GM12878 (cell line): ENCODE measurements around the gene HSF2BP. TPM values are rescaled to one million over a fixed set of nuclear protein-coding genes. Genes with fewer than 3 reads are reported as not detected.

Experiments
- ATAC-seq: fragments of 200-7000 bp; cut with Tn5 transposase; 3 replicates; pipeline ENCODE4 v1.9.1; 2020; ENCODE audit warnings: mild to moderate bottlenecking, moderate library complexity
- BruUV-seq: library from RNA; stranded (reverse); fragments of 400-500 nt; replicated peaks from 2 replicates; lab custom pipeline; 2021; lab: Mats Ljungman, UMichigan
- CTCF ChIA-PET: fragments of 300-600 bp; sonication (Branson Sonifier 250); formaldehyde crosslinking; extraction: SDS; loops from one replicate; lab custom pipeline; 2021; ENCODE audit warnings: inconsistent platforms; lab: Yijun Ruan, JAX
- POLR2A ChIA-PET: fragments of 350-600 bp; formaldehyde crosslinking; extraction: SDS; loops from one replicate; lab custom pipeline; 2021; ENCODE audit warnings: inconsistent platforms; lab: Charles Lee
- RAD21 ChIA-PET: fragments of 300-600 bp; sonication (Branson Sonifier 250); formaldehyde crosslinking; loops from one replicate; lab custom pipeline; 2023; ENCODE audit warnings: antibody characterized with exemption; ENCODE audit not compliant: unreplicated experiment; lab: Charles Lee
- SMC1A ChIA-PET: fragments of 300-600 bp; sonication (Branson Sonifier 250); formaldehyde crosslinking; loops from one replicate; lab custom pipeline; 2023; ENCODE audit not compliant: unreplicated experiment, uncharacterized antibody; lab: Charles Lee
- DNase-seq: peaks from one replicate; pipeline ENCODE4 v3.0.0-alpha.2; 2011; ENCODE audit warnings: low read depth, low spot score
- FAIRE-seq: peaks from 3 replicates; lab custom pipeline; 2011; peaks lifted over from hg19 to GRCh38; lab: Jason Lieb, UNC
- H2AFZ ChIP-seq: 2 replicates; pipeline ENCODE4 v1.6.0; 2011; ENCODE audit warnings: low read depth, low read length, control low read depth; ENCODE audit not compliant: control insufficient read depth
- H3K27ac ChIP-seq: 2 replicates; pipeline ENCODE4 v1.5.1; 2011; ENCODE audit warnings: control low read depth; ENCODE audit not compliant: control insufficient read depth, insufficient read depth
- H3K27me3 ChIP-seq, 2 experiments: replicated peaks in 1 of 2; 2 replicates each; pipeline versions ENCODE4 v1.6.0 to v1.6.1; 2011; ENCODE audit warnings: low read length in 1 of 2; ENCODE audit not compliant: control insufficient read depth in 2 of 2, insufficient read depth in 2 of 2
- H3K36me3 ChIP-seq, 2 experiments: 2 replicates each; pipeline ENCODE4 v1.5.1; 2011; ENCODE audit warnings: low read length in 1 of 2; ENCODE audit not compliant: control insufficient read depth in 2 of 2, insufficient read depth in 2 of 2
- H3K4me1 ChIP-seq: 2 replicates; pipeline ENCODE4 v1.6.1; 2011; ENCODE audit warnings: mild to moderate bottlenecking, low read length, moderate library complexity, mixed read lengths; ENCODE audit not compliant: control insufficient read depth, insufficient read depth
- H3K4me2 ChIP-seq: 2 replicates; pipeline ENCODE4 v1.6.0; 2011; ENCODE audit warnings: control low read depth; ENCODE audit not compliant: control insufficient read depth, insufficient read depth
- H3K4me3 ChIP-seq: fragments of 200-600 bp; sonication (generic); 2 replicates; pipeline ENCODE4 v1.5.1; 2016
- H3K79me2 ChIP-seq: 2 replicates; pipeline ENCODE4 v1.6.0; 2011; ENCODE audit warnings: low read length; ENCODE audit not compliant: control insufficient read depth, insufficient read depth
- H3K9ac ChIP-seq: 2 replicates; pipeline ENCODE4 v1.8.0; 2011; ENCODE audit warnings: low read length, control low read depth, mixed read lengths; ENCODE audit not compliant: control insufficient read depth, insufficient read depth
- H3K9me3 ChIP-seq: replicated peaks from 3 replicates; pipeline ENCODE4 v1.5.1; 2011; ENCODE audit warnings: mild to moderate bottlenecking, low read length; ENCODE audit not compliant: control insufficient read depth, insufficient read depth
- H4K20me1 ChIP-seq: 2 replicates; pipeline ENCODE4 v1.6.0; 2011; ENCODE audit not compliant: control insufficient read depth, insufficient read depth
- BACH1 ChIP-seq: fragments of 450-650 bp; IDR thresholded peaks from 2 replicates; pipeline ENCODE4 v1.6.1; 2017; ENCODE audit warnings: mild to moderate bottlenecking, borderline replicate concordance
- BCL11A ChIP-seq: IDR thresholded peaks from 2 replicates; pipeline ENCODE4 v1.6.1; 2011; ENCODE audit warnings: low read depth, low read length
- CHD1 ChIP-seq: IDR thresholded peaks from 2 replicates; pipeline ENCODE4 v1.6.1; 2012; ENCODE audit warnings: low read depth, low read length, improper control_type of control experiment
- ELK1 ChIP-seq: IDR thresholded peaks from 2 replicates; pipeline ENCODE4 v1.6.1; 2012; ENCODE audit warnings: low read depth, low read length, improper control_type of control experiment
- EP300 ChIP-seq, 2 experiments: fragments of 150-350 bp in 1 of 2; IDR thresholded peaks; 2 replicates each; pipeline ENCODE4 v1.6.1; 2011 to 2012; ENCODE audit warnings: low read depth in 2 of 2, low read length in 2 of 2, borderline replicate concordance in 1 of 2, improper control_type of control experiment in 1 of 2, inconsistent platforms in 1 of 2; ENCODE audit not compliant: control insufficient read depth in 1 of 2
- GATAD2B ChIP-seq: fragments of 450-650 bp; conservative IDR thresholded peaks from 2 replicates; pipeline ENCODE4 v1.6.1; 2017; ENCODE audit warnings: low read depth, mild to moderate bottlenecking, moderate library complexity
- MEF2B ChIP-seq: fragments of 450-650 bp; IDR thresholded peaks from 2 replicates; pipeline ENCODE4 v1.6.1; 2018; ENCODE audit warnings: mild to moderate bottlenecking, moderate library complexity; ENCODE audit not compliant: partially characterized antibody, poor library complexity, severe bottlenecking
- NKRF ChIP-seq: fragments of 450-650 bp; conservative IDR thresholded peaks from 2 replicates; pipeline ENCODE4 v1.6.1; 2017; ENCODE audit warnings: mild to moderate bottlenecking, moderate library complexity
- NR2F1 ChIP-seq: fragments of 450-650 bp; conservative IDR thresholded peaks from 2 replicates; pipeline ENCODE4 v1.6.1; 2017; ENCODE audit warnings: mild to moderate bottlenecking
- POLR2AphosphoS2 ChIP-seq: IDR thresholded peaks from 2 replicates; pipeline ENCODE4 v1.6.1; 2011; ENCODE audit warnings: low read depth, mild to moderate bottlenecking, low read length, improper control_type of control experiment, moderate library complexity
- POLR2AphosphoS5 ChIP-seq: IDR thresholded peaks from 2 replicates; pipeline ENCODE4 v1.6.1; 2011; ENCODE audit warnings: mild to moderate bottlenecking, low read length, inconsistent platforms
- POU2F2 ChIP-seq: IDR thresholded peaks from 3 replicates; pipeline ENCODE4 v1.6.1; 2011; ENCODE audit warnings: low read depth, mild to moderate bottlenecking, low read length, borderline replicate concordance
- RFX5 ChIP-seq: IDR thresholded peaks from 2 replicates; pipeline ENCODE4 v1.6.1; 2011; ENCODE audit warnings: low read depth, low read length, improper control_type of control experiment
- SUPT20H ChIP-seq: IDR thresholded peaks from 2 replicates; pipeline ENCODE4 v1.6.1; 2011; ENCODE audit warnings: low read depth, mild to moderate bottlenecking, low read length, moderate library complexity, borderline replicate concordance; ENCODE audit not compliant: control insufficient read depth
- WRNIP1 ChIP-seq: IDR thresholded peaks from 2 replicates; pipeline ENCODE4 v1.6.1; 2011; ENCODE audit warnings: low read depth, low read length, improper control_type of control experiment, borderline replicate concordance
- ZBED1 ChIP-seq: IDR thresholded peaks from 2 replicates; pipeline ENCODE4 v1.6.1; 2016; ENCODE audit warnings: borderline replicate concordance
- ZBTB4 ChIP-seq: fragments of 450-650 bp; formaldehyde crosslinking; IDR thresholded peaks from 2 replicates; pipeline ENCODE4 v1.4.0; 2022; ENCODE audit warnings: mild to moderate bottlenecking, moderate library complexity
- WGBS: methylation state at CpG from one replicate; pipeline ENCODE4 v1.1.6; 2016; ENCODE audit warnings: low lambda C conversion rate; ENCODE audit not compliant: insufficient replicate concordance, insufficient coverage; ENCODE audit errors: missing lambda C conversion rate; 5-methylcytosine and 5-hydroxymethylcytosine counted together
- in situ Hi-C: fragments of 300-500 bp; cut with MboI; formaldehyde crosslinking; loops from 9 replicates; pipeline ENCODE4 v1.14.3; 2018; ENCODE audit warnings: mixed read lengths
- intact Hi-C: fragments of 100-400 bp; cut with micrococcal nuclease; formaldehyde crosslinking; loops from one replicate; pipeline ENCODE4 v1.14.2; 2022; ENCODE audit not compliant: unreplicated experiment
- polyA plus RNA-seq, 11 experiments: library from polyadenylated mRNA; depleted of rRNA in 4 of 11; unstranded in 6 of 11; stranded (reverse) in 5 of 11; fragments of >200 nt; fragmentation: Nextera tagmentation in 4 of 11; fragmentation: Illumina TruSeq in 1 of 11; extraction: Ambion mirVana in 4 of 11; extraction: Trizol in 1 of 11; gene quantifications; 1 replicate in 1 of 11; 2 replicates in 10 of 11; pipeline versions ENCODE4 v1.2.1 to v1.2.3, GENCODE V29; 2011 to 2016; ENCODE audit warnings: inconsistent platforms in 2 of 11, missing spikeins in 2 of 11, low read depth in 1 of 11
- total RNA-seq, 4 experiments: library from RNA; depleted of rRNA in 3 of 4; stranded (reverse); fragments of >200 nt in 3 of 4; fragmentation: Illumina TruSeq in 1 of 4; extraction: Trizol in 1 of 4; gene quantifications; 2 replicates each; pipeline versions ENCODE4 v1.2.1 to v1.2.3, GENCODE V29; 2013 to 2021

HSF2BP gene
- total and polyA plus RNA-seq, 10 of the 15 experiments (the other 5 are each of a cell fraction or from before 2014, with no cell fraction given) = 0.07 to 0.81 (median 0.35) TPM

GRCh38 chr21:43657355-43658087, 1.8 kb downstream of the HSF2BP start:
- no peaks in the 10 kb centered on the region for H3K27me3 ChIP-seq
- H3K79me2 ChIP-seq = peaks cover 36% of the 10 kb centered on the region
- intact Hi-C loops = loop anchor here (10.0 kb wide), 1 partner anchor 733 kb away; the partner anchor contains the start of gene ERVH48-1
- H3K4me1 ChIP-seq = peaks cover 19% of the 10 kb centered on the region
- ChIA-PET RAD21 (no interaction called here), POLR2A (interaction anchor here (0.6 kb wide), 1 partner anchor 66 kb away, joined by 3 read pairs; no protein-coding TSS in a partner anchor), SMC1A (interaction anchor here (1.3 kb wide), 1 partner anchor 9 kb away, joined by 5 read pairs; no protein-coding TSS in a partner anchor), CTCF (interaction anchor here (0.9 kb wide), 1 partner anchor 10 kb away, joined by 4 read pairs; no protein-coding TSS in a partner anchor)
- no peak overlapping the region for H2AFZ ChIP-seq
- WGBS = 80% methylated on average over 46 of the region's 46 CpGs
- no peak overlapping the region for H3K9ac ChIP-seq
- H3K4me3 ChIP-seq = no peak overlapping the region
- ATAC-seq (no peak), FAIRE-seq (no peak), DNase-seq (no peak)
- in situ Hi-C loops = loop anchor here (10.0 kb wide), 1 partner anchor 723 kb away; no protein-coding TSS in a partner anchor
- peaks cover 2 to 12% of the 10 kb centered on the region in 2 experiments; a peak in 2 of 4 replicates for H3K36me3 ChIP-seq
- BruUV-seq = no TSS peak
- no peaks in the 10 kb centered on the region; the same call in 1 of the 2 replicates for H4K20me1 ChIP-seq
- no peaks in the 10 kb centered on the region; the same call in 2 of the 3 replicates for H3K9me3 ChIP-seq
- no peak overlapping the region for H3K4me2 ChIP-seq
- H3K27ac ChIP-seq = no peak overlapping the region
- TF ChIP-seq MEF2B (no peak), BCL11A (no peak), ELK1 (no peak), CHD1 (no peak), POLR2AphosphoS5 (no peak), RFX5 (no peak), EP300 (IDR thresholded peaks at IDR 0.05; ENCODE audit: borderline replicate concordance in 1 of 2, control insufficient read depth in 1 of 2, low read depth in 2 of 2, low read length in 2 of 2) (no peak), SUPT20H (no peak), NKRF (no peak), NR2F1 (no peak), ZBED1 (no peak), POLR2AphosphoS2 (no peak), POU2F2 (no peak), GATAD2B (no peak), ZBTB4 (CRISPR knock-in tag) (no peak), WRNIP1 (no peak), BACH1 (no peak)
